OCI-LY1 (cell line): ENCODE results near the gene FHOD3.

Experiments
- EZH2 ChIP-seq: fragments of 200-600 bp; sonication (generic), shearing (Covaris generic); IDR thresholded peaks from 2 replicates; pipeline ENCODE4 v1.8.0; 2017; ENCODE audit warnings: borderline replicate concordance, mixed run types, mild to moderate bottlenecking, antibody characterized with exemption, low read length, moderate library complexity, mixed read lengths
- TF ChIP-seq, protein P1 (sequence below): fragments of 200-600 bp; sonication (generic), shearing (Covaris generic); IDR thresholded peaks from 2 replicates; pipeline ENCODE4 v1.5.1; 2017; ENCODE audit warnings: mild to moderate bottlenecking, antibody characterized with exemption, low read length, moderate library complexity, mixed read lengths

DNA sequence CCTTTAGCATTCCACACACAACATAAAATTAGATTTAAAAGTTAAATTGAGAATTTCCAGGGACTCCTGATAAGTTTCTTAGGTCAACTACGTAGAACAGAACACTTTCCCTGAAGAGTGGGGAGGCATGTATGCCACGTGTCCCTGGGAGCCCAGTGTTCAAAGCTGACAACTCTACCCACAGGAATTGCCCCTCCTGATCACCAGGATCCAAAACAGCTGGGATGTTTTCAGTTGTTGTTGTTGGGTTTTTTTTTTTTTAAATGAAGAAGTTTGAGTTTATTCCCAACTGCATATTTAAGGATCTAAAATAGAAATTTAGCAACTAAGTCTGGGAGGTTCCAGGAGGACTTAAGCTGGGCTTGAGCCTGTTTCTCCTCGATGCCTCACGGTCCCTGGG lies 430.8 kb downstream of the FHOD3 start:
- TF ChIP-seq, protein P1, sequence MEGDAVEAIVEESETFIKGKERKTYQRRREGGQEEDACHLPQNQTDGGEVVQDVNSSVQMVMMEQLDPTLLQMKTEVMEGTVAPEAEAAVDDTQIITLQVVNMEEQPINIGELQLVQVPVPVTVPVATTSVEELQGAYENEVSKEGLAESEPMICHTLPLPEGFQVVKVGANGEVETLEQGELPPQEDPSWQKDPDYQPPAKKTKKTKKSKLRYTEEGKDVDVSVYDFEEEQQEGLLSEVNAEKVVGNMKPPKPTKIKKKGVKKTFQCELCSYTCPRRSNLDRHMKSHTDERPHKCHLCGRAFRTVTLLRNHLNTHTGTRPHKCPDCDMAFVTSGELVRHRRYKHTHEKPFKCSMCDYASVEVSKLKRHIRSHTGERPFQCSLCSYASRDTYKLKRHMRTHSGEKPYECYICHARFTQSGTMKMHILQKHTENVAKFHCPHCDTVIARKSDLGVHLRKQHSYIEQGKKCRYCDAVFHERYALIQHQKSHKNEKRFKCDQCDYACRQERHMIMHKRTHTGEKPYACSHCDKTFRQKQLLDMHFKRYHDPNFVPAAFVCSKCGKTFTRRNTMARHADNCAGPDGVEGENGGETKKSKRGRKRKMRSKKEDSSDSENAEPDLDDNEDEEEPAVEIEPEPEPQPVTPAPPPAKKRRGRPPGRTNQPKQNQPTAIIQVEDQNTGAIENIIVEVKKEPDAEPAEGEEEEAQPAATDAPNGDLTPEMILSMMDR, result no peak
- no peak for TF ChIP-seq EZH2
